T1000 (cell line): ENCODE data around the gene PCDHA7.
"Not testable (repeated sequence)": the region's sequence is repeated elsewhere in the genome, so short reads cannot be mapped to it uniquely, and the experiment has no call there.

Experiments used
- DNase-seq: peaks from one replicate; lab custom pipeline; 2025; ENCODE audit warnings: mixed read lengths; lab: John Stamatoyannopoulos, UW

Gene PCDHA7

GRCh38 chr5:140868721-140869554 lies 34.9 kb downstream of the PCDHA7 start, which contains the start of gene PCDHA11:
Gene PCDHA11 (plus strand): TSS chr5:140868957. CDS start chr5:140869104, 147 bp downstream.
- no peak for DNase-seq

GRCh38 chr5:140869555-140869886 lies 35.5 kb downstream of the PCDHA7 start:
- DNase-seq: no peak

- DNase-seq: no peak
These were observed 36.4 kb downstream of the PCDHA7 start for GRCh38 chr5:140870221-140871201.

GRCh38 chr5:140875085-140876065 lies 41.3 kb downstream of the PCDHA7 start, which contains the start of gene PCDHA12:
Gene PCDHA12 (plus strand): TSS chr5:140875308. CDS start chr5:140875473, 165 bp downstream.
- DNase-seq: no peak

- DNase-seq: not testable (repeated sequence)
These were observed 42.6 kb downstream of the PCDHA7 start for GRCh38 chr5:140876541-140877261.

GRCh38 chr5:140877262-140877581 lies 43.2 kb downstream of the PCDHA7 start:
- DNase-seq: no peak

GRCh38 chr5:140881889-140882590 lies 48.0 kb downstream of the PCDHA7 start, which contains the start of gene PCDHA13:
Gene PCDHA13 (plus strand): TSS chr5:140882124. CDS start chr5:140882269, 145 bp downstream.
- no peak for DNase-seq

GRCh38 chr5:140882591-140882899 lies 48.5 kb downstream of the PCDHA7 start:
- no peak for DNase-seq

GRCh38 chr5:140883373-140883772 lies 49.3 kb downstream of the PCDHA7 start:
- DNase-seq: no peak

GRCh38 chr5:140883927-140884697 lies 50.0 kb downstream of the PCDHA7 start:
- DNase-seq: no peak
